Measurements from ENCODE around the gene RARRES2. TPM values are rescaled to one million over a fixed set of nuclear protein-coding genes. Genes with fewer than 3 reads are reported as not detected.

The RARRES2 gene
- total and polyA plus RNA-seq, 2 of the 13 experiments (the other 11 are each of a cell fraction or from before 2014, with no cell fraction given) = 134 to 172 TPM

GRCh38 chr7:150340024-150340749 lies 1.2 kb downstream of the RARRES2 start (continued):
- TF ChIP-seq BCLAF1 (IDR thresholded peaks at IDR 0.05) (no peak), ZNF138 (CRISPR knock-in tag; IDR thresholded peaks at IDR 0.05; ENCODE audit: low read depth) (no peak), ZSCAN31 (CRISPR knock-in tag; IDR thresholded peaks at IDR 0.05; ENCODE audit: low read depth) (peak; percentile 72), SAFB2 (CRISPR knock-in tag; IDR thresholded peaks at IDR 0.05; ENCODE audit: borderline replicate concordance, low read depth) (no peak), CEBPB (IDR thresholded peaks at IDR 0.05; ENCODE audit: borderline replicate concordance, low read depth, low read length) (0 out of 2 replicates have a peak, but pooled peaks have one; percentile 2), ZNF383 (CRISPR knock-in tag; IDR thresholded peaks at IDR 0.05; ENCODE audit: borderline replicate concordance) (no peak), NFKBIZ (CRISPR knock-in tag; IDR thresholded peaks at IDR 0.05) (no peak), RAD21 (CRISPR knock-in tag; IDR thresholded peaks at IDR 0.05) (no peak; the same call in 1 of the 2 replicates), BRD4 (CRISPR knock-in tag; IDR thresholded peaks at IDR 0.05) (peak; percentile 49; the same call in 1 of the 2 replicates), GLMP (CRISPR knock-in tag; IDR thresholded peaks at IDR 0.05; ENCODE audit: borderline replicate concordance) (no peak), ZNF17 (CRISPR knock-in tag; IDR thresholded peaks at IDR 0.05) (no peak), MIER3 (CRISPR knock-in tag; IDR thresholded peaks at IDR 0.05; ENCODE audit: borderline replicate concordance) (no peak), ZBTB43 (CRISPR knock-in tag; conservative IDR thresholded peaks at IDR 0.05) (no peak), KLF12 (CRISPR knock-in tag; IDR thresholded peaks at IDR 0.05; ENCODE audit: borderline replicate concordance) (no peak), GATAD2A (CRISPR knock-in tag; IDR thresholded peaks at IDR 0.05) (peak; percentile 43; the same call in 1 of the 2 replicates), ZNF124 (CRISPR knock-in tag; IDR thresholded peaks at IDR 0.05) (peak; percentile 62; the same call in 1 of the 2 replicates), DR1 (CRISPR knock-in tag; IDR thresholded peaks at IDR 0.05) (no peak), RFX3 (CRISPR knock-in tag; IDR thresholded peaks at IDR 0.05) (no peak), ZNF563 (CRISPR knock-in tag; IDR thresholded peaks at IDR 0.05) (peak; percentile 53; the same call in 1 of the 2 replicates), PHF8 (CRISPR knock-in tag; IDR thresholded peaks at IDR 0.05) (peak; percentile 18; the same call in 1 of the 2 replicates), JDP2 (CRISPR knock-in tag; IDR thresholded peaks at IDR 0.05; ENCODE audit: borderline replicate concordance) (no peak), ATM (IDR thresholded peaks at IDR 0.05; ENCODE audit: borderline replicate concordance) (no peak), TERF1 (CRISPR knock-in tag; IDR thresholded peaks at IDR 0.05) (no peak), ATF3 (CRISPR knock-in tag; IDR thresholded peaks at IDR 0.05) (no peak), CCDC6 (CRISPR knock-in tag; IDR thresholded peaks at IDR 0.05) (peak; percentile 20; the same call in 1 of the 2 replicates)

Data from HepG2 (cell line).